Measurements from ENCODE around the gene CNOT6L.

The CNOT6L gene

DNA sequence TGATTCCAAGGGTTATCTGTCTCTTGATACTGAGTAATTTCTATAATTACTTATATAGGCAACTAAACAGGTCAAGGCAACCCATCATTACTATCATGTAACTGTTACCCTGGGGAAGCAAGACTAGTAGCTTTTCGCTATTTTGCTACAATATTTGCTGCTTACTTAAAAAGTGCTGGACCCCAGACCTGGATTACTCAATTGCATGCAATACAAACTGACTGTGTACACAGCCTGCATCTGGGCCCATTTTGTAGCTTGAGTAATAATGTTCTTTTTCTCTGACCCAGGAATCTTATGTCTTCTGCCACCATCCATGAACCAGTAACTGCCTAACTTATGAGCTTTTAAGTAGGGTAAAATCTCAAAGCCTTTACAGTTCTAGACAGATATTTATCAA, 53.4 kb downstream of the CNOT6L start:
- Histone ChIP-seq H3K4me1 (ENCODE audit: control insufficient read depth, insufficient read depth, low read length, poor library complexity, severe bottlenecking) (no peaks in the 10 kb centered on the region), H3K27me3 (replicated peaks; ENCODE audit: control insufficient read depth, insufficient read depth, low read length, poor library complexity, severe bottlenecking) (no peaks in the 10 kb centered on the region), H3K4me3 (ENCODE audit: insufficient read depth, low read depth, low read length, poor library complexity, severe bottlenecking) (no peak overlapping the region), H3K36me3 (ENCODE audit: control insufficient read depth, insufficient read depth, low read length) (peaks cover 9% of the 10 kb centered on the region), H3K9me3 (ENCODE audit: control insufficient read depth, low read length) (no peaks in the 10 kb centered on the region), H3K27ac (ENCODE audit: insufficient read depth, low read length, poor library complexity, severe bottlenecking) (no peak overlapping the region)
- DNase-seq: no peak

DNA sequence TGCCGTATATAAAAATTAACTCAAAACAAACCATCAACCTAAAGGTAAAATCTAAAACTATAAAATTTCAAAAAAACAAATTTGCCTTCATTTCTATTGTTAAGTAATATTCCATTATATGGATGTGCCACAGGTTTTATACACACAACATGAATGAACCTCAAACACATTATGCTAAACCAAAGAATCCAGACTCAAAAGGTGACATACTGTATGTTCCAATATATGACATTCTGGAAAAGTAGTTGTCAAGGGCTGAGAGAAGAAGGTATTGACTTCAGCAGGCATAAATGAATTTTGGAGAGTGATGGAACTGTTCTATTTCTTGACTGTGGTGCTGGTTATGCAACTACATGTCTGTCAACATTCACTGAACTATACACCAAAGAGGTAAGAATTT, 56.6 kb downstream of the CNOT6L start:
- no peak for DNase-seq
- H3K4me1 ChIP-seq (ENCODE audit: control insufficient read depth, insufficient read depth, low read length, poor library complexity, severe bottlenecking): no peaks in the 10 kb centered on the region
- H3K27ac ChIP-seq (ENCODE audit: insufficient read depth, low read length, poor library complexity, severe bottlenecking): no peak overlapping the region
- H3K27me3 ChIP-seq (replicated peaks; ENCODE audit: control insufficient read depth, insufficient read depth, low read length, poor library complexity, severe bottlenecking): no peaks in the 10 kb centered on the region
- no peak overlapping the region for H3K4me3 ChIP-seq (ENCODE audit: insufficient read depth, low read depth, low read length, poor library complexity, severe bottlenecking)
- H3K9me3 ChIP-seq (ENCODE audit: control insufficient read depth, low read length): no peaks in the 10 kb centered on the region
- H3K36me3 ChIP-seq (ENCODE audit: control insufficient read depth, insufficient read depth, low read length): peaks cover 9% of the 10 kb centered on the region

DNA sequence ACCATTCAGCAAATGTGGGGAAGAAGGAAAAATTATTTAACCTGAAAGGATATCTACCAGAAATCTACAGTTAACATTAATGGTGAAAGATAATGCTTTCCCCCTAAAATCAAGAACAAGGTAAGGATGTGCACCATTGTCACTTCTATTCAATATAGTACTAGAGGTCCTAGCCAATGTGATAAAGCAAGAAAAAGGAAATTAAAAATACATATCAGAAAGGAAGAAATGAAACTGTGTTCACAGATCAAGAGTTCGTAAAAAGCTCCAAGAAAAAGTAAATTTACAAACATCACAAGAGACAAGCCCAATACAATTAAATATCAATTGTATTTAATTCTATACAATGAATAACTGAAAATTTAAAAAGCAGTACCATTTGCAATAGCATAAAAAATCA, 57.6 kb downstream of the CNOT6L start:
- no peaks in the 10 kb centered on the region for H3K4me1 ChIP-seq (ENCODE audit: control insufficient read depth, insufficient read depth, low read length, poor library complexity, severe bottlenecking)
- H3K9me3 ChIP-seq (ENCODE audit: control insufficient read depth, low read length): no peaks in the 10 kb centered on the region
- no peak overlapping the region for H3K4me3 ChIP-seq (ENCODE audit: insufficient read depth, low read depth, low read length, poor library complexity, severe bottlenecking)
- no peak overlapping the region for H3K27ac ChIP-seq (ENCODE audit: insufficient read depth, low read length, poor library complexity, severe bottlenecking)
- H3K36me3 ChIP-seq (ENCODE audit: control insufficient read depth, insufficient read depth, low read length): peaks cover 10% of the 10 kb centered on the region
- H3K27me3 ChIP-seq (replicated peaks; ENCODE audit: control insufficient read depth, insufficient read depth, low read length, poor library complexity, severe bottlenecking): no peaks in the 10 kb centered on the region
- no peak for DNase-seq

DNA sequence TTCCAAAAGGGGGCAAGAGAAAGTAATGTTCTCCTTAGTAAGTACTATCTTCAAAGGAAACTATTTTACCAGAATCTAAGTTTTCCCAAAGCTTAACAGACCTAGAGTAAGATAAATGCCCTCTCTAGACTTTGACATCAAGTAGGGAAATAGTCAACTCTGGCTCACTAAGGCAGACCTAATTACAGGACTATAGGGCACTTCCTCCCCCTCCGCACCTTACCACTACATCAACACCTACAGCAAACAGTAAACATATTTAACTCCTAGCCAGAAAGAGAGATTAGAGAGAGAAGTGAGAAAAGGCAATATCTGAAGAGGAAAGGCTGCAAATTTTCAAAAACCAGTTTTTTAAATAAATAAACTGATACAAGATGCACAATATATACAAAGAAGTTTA, 60.4 kb downstream of the CNOT6L start:
- DNase-seq: no peak
- Histone ChIP-seq H3K4me1 (ENCODE audit: control insufficient read depth, insufficient read depth, low read length, poor library complexity, severe bottlenecking) (no peaks in the 10 kb centered on the region), H3K4me3 (ENCODE audit: insufficient read depth, low read depth, low read length, poor library complexity, severe bottlenecking) (no peak overlapping the region), H3K27ac (ENCODE audit: insufficient read depth, low read length, poor library complexity, severe bottlenecking) (no peak overlapping the region), H3K36me3 (ENCODE audit: control insufficient read depth, insufficient read depth, low read length) (peaks cover 17% of the 10 kb centered on the region), H3K9me3 (ENCODE audit: control insufficient read depth, low read length) (no peaks in the 10 kb centered on the region), H3K27me3 (replicated peaks; ENCODE audit: control insufficient read depth, insufficient read depth, low read length, poor library complexity, severe bottlenecking) (no peaks in the 10 kb centered on the region)

DNA sequence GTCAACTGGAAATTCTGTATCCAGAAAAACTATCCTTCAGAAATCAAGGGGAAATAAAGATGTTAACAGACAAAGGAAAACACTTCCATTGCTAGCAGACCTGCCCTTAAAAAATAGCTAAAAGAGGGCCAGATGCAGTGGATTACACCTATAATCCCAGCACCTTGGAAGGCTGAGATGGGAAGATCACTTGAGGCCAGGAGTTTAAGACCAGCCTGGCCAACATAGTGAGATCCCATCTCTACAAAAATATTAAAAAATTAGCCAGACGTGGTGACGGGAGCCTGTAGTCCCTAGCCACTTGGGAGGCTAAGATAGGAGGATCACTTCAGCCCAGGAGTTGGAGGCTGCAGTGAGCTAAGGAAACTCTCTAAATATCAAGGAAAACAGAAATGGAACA, 67.4 kb downstream of the CNOT6L start:
- no peak for DNase-seq
- no peaks in the 10 kb centered on the region for H3K27me3 ChIP-seq (replicated peaks; ENCODE audit: control insufficient read depth, insufficient read depth, low read length, poor library complexity, severe bottlenecking)
- no peak overlapping the region for H3K27ac ChIP-seq (ENCODE audit: insufficient read depth, low read length, poor library complexity, severe bottlenecking)
- H3K4me1 ChIP-seq (ENCODE audit: control insufficient read depth, insufficient read depth, low read length, poor library complexity, severe bottlenecking): peaks cover 6% of the 10 kb centered on the region
- H3K36me3 ChIP-seq (ENCODE audit: control insufficient read depth, insufficient read depth, low read length): peaks cover 35% of the 10 kb centered on the region
- H3K4me3 ChIP-seq (ENCODE audit: insufficient read depth, low read depth, low read length, poor library complexity, severe bottlenecking): no peak overlapping the region
- no peaks in the 10 kb centered on the region for H3K9me3 ChIP-seq (ENCODE audit: control insufficient read depth, low read length)

DNA sequence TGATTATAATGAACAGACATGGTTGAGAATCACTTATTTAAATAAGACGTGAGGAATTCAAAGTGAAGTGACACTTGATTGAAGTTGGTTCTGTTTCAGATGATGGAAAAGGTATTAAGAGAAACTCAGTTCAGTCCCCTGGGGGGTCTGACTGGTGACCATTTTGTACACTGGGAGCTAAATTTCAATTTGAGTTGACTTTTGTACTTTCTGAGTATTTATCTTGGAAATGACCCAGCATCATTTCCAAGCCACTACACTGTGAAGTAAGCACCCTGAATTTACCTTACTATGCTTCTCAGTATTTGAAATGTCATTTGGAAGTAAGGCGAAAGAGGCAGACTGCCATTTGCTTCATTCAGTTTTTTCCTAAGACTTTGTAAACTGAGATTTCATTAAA, 73.4 kb downstream of the CNOT6L start:
- H3K4me1 ChIP-seq (ENCODE audit: control insufficient read depth, insufficient read depth, low read length, poor library complexity, severe bottlenecking): peaks cover 6% of the 10 kb centered on the region
- no peaks in the 10 kb centered on the region for H3K27me3 ChIP-seq (replicated peaks; ENCODE audit: control insufficient read depth, insufficient read depth, low read length, poor library complexity, severe bottlenecking)
- no peak for DNase-seq
- H3K36me3 ChIP-seq (ENCODE audit: control insufficient read depth, insufficient read depth, low read length): peaks cover 37% of the 10 kb centered on the region
- no peak overlapping the region for H3K27ac ChIP-seq (ENCODE audit: insufficient read depth, low read length, poor library complexity, severe bottlenecking)
- H3K4me3 ChIP-seq (ENCODE audit: insufficient read depth, low read depth, low read length, poor library complexity, severe bottlenecking): no peak overlapping the region
- no peaks in the 10 kb centered on the region for H3K9me3 ChIP-seq (ENCODE audit: control insufficient read depth, low read length)

DNA sequence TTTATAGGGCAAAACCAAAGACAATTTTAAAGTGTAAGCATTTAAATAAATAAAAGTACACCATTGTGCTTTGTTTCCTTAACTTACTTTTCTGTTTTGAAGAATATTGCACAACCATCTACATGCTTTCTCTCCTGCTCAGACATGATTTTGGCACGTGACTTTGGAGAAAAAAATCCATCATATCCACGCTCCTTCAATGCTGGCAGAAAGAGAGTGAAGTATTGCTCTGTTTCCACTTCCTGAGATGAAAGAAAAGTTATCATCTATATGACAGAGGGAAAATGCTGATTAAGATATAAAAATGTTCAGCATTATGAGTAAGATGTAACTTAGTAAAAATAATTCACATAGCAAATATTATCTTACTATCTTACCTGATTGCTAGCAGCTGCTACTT, 77.1 kb downstream of the CNOT6L start:
- no peak overlapping the region for H3K4me3 ChIP-seq (ENCODE audit: insufficient read depth, low read depth, low read length, poor library complexity, severe bottlenecking)
- no peak for DNase-seq
- H3K27ac ChIP-seq (ENCODE audit: insufficient read depth, low read length, poor library complexity, severe bottlenecking): no peak overlapping the region
- H3K27me3 ChIP-seq (replicated peaks; ENCODE audit: control insufficient read depth, insufficient read depth, low read length, poor library complexity, severe bottlenecking): no peaks in the 10 kb centered on the region
- H3K36me3 ChIP-seq (ENCODE audit: control insufficient read depth, insufficient read depth, low read length): peaks cover 56% of the 10 kb centered on the region
- no peaks in the 10 kb centered on the region for H3K4me1 ChIP-seq (ENCODE audit: control insufficient read depth, insufficient read depth, low read length, poor library complexity, severe bottlenecking)
- no peaks in the 10 kb centered on the region for H3K9me3 ChIP-seq (ENCODE audit: control insufficient read depth, low read length)

DNA sequence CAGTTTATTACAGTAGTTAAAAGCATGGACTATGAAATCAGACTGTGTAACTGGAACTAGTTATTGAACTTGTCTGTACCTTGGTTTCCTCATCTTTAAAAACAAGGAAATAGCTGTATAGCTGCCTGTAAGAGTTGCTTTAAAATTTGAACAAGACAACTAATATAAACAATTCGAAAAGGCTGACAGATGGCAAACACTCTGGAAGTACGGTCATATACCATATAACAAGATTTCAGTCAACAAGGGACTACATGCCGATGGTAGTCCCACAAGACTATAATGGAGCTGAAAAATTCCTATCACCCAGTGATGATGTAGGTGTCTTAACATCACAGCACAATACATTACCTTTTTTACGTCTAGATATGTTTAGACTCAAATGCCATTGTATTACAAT, 78.7 kb downstream of the CNOT6L start:
- H3K4me1 ChIP-seq (ENCODE audit: control insufficient read depth, insufficient read depth, low read length, poor library complexity, severe bottlenecking): peaks cover 7% of the 10 kb centered on the region
- H3K36me3 ChIP-seq (ENCODE audit: control insufficient read depth, insufficient read depth, low read length): peaks cover 52% of the 10 kb centered on the region
- DNase-seq: no peak
- H3K27me3 ChIP-seq (replicated peaks; ENCODE audit: control insufficient read depth, insufficient read depth, low read length, poor library complexity, severe bottlenecking): no peaks in the 10 kb centered on the region
- no peak overlapping the region for H3K27ac ChIP-seq (ENCODE audit: insufficient read depth, low read length, poor library complexity, severe bottlenecking)
- no peak overlapping the region for H3K4me3 ChIP-seq (ENCODE audit: insufficient read depth, low read depth, low read length, poor library complexity, severe bottlenecking)
- no peaks in the 10 kb centered on the region for H3K9me3 ChIP-seq (ENCODE audit: control insufficient read depth, low read length)

DNA sequence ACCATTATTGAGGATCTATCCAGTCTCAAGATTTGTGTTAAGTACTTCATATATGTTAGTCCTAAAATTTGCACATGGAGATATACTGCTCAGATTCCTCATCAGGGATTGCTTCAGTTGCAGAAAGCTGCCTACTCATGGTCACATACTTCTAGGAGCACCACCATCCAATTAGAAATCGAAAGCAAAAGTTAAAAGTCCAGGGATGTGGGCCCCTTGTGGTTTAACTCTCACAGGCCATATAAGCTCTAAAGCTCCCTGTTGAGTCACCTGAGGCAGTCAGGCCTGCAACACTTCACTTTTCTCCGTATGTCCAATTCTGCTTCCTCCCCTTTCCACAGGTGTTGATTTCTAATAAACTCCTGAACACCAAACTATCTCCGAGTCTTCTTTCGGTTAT, 84.2 kb downstream of the CNOT6L start:
- Histone ChIP-seq H3K27me3 (replicated peaks; ENCODE audit: control insufficient read depth, insufficient read depth, low read length, poor library complexity, severe bottlenecking) (no peaks in the 10 kb centered on the region), H3K4me3 (ENCODE audit: insufficient read depth, low read depth, low read length, poor library complexity, severe bottlenecking) (no peak overlapping the region), H3K27ac (ENCODE audit: insufficient read depth, low read length, poor library complexity, severe bottlenecking) (no peak overlapping the region), H3K4me1 (ENCODE audit: control insufficient read depth, insufficient read depth, low read length, poor library complexity, severe bottlenecking) (peaks cover 7% of the 10 kb centered on the region), H3K36me3 (ENCODE audit: control insufficient read depth, insufficient read depth, low read length) (peaks cover 41% of the 10 kb centered on the region), H3K9me3 (ENCODE audit: control insufficient read depth, low read length) (no peaks in the 10 kb centered on the region)
- peak in 1 of 3 donors; percentile 5 for DNase-seq

DNA sequence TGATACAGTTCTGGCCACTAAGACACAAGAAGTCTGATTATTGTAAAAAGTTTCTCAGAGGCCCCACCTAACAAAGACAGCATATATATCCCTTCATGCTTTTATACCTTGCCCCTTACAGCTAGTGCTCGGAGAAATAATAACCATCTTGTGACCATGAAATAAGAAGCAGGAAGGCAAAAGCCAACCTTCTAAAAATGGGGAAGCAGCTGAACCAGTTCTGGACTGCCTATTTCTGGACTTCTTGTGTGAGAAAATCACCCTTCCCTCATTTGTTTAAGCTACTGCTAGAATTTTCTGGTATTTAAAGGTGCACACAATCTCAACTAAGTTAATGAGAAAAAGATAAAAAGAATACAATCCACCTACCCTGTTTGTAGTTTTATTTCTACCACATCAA, 87.5 kb downstream of the CNOT6L start:
- Histone ChIP-seq H3K27ac (ENCODE audit: insufficient read depth, low read length, poor library complexity, severe bottlenecking) (no peak overlapping the region), H3K4me3 (ENCODE audit: insufficient read depth, low read depth, low read length, poor library complexity, severe bottlenecking) (no peak overlapping the region), H3K4me1 (ENCODE audit: control insufficient read depth, insufficient read depth, low read length, poor library complexity, severe bottlenecking) (peaks cover 7% of the 10 kb centered on the region), H3K36me3 (ENCODE audit: control insufficient read depth, insufficient read depth, low read length) (peaks cover 48% of the 10 kb centered on the region), H3K9me3 (ENCODE audit: control insufficient read depth, low read length) (no peaks in the 10 kb centered on the region), H3K27me3 (replicated peaks; ENCODE audit: control insufficient read depth, insufficient read depth, low read length, poor library complexity, severe bottlenecking) (no peaks in the 10 kb centered on the region)
- no peak for DNase-seq

DNA sequence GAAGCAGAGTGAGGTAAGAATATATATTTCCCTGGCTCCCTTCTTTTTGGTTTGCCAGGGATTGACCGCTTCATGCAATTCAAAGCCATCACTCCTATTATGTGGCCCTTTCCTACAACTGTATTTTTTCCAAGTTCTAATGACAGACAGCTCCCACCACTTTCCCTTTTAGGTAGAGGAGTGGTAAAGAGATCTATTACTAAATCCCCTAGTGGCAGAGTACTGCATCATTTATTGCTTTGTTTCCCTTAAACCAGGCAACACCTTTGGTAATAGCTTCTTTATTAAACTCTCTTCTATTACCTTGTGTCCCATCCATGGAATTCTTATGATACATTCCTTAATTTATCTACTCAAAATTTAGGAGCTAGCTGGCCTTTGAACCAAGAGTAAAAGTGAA, 90.7 kb downstream of the CNOT6L start:
- no peak overlapping the region for H3K27ac ChIP-seq (ENCODE audit: insufficient read depth, low read length, poor library complexity, severe bottlenecking)
- peaks cover 56% of the 10 kb centered on the region for H3K36me3 ChIP-seq (ENCODE audit: control insufficient read depth, insufficient read depth, low read length)
- no peak overlapping the region for H3K4me3 ChIP-seq (ENCODE audit: insufficient read depth, low read depth, low read length, poor library complexity, severe bottlenecking)
- no peak for DNase-seq
- no peaks in the 10 kb centered on the region for H3K27me3 ChIP-seq (replicated peaks; ENCODE audit: control insufficient read depth, insufficient read depth, low read length, poor library complexity, severe bottlenecking)
- H3K4me1 ChIP-seq (ENCODE audit: control insufficient read depth, insufficient read depth, low read length, poor library complexity, severe bottlenecking): no peaks in the 10 kb centered on the region
- H3K9me3 ChIP-seq (ENCODE audit: control insufficient read depth, low read length): no peaks in the 10 kb centered on the region
